ENCODE measurements around the gene AGBL4. TPM values are rescaled to one million over a fixed set of nuclear protein-coding genes. Genes with fewer than 3 reads are reported as not detected.

AGBL4 gene
- total RNA-seq, 2 donors from 2014 or later: not detected

DNA sequence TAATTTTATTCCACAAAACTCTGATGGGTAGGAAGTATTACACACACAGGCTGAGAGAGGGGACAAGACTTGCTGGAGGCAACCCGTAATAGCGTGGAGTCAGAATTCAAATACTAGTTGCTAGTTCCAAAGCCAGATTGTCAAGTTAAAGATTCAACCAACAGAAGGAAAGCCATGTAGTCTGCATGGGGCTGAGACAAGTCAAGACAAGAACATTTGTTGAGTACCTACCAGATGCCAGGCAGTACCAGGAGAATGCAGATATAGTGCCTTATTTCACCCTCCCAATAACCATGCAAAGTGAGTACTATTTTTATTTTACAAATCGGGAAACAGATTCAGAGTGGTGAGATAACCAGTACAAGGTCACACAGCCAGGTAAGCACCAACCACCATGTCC, 1441.3 kb downstream of the AGBL4 start:
- no peak for DNase-seq (ENCODE audit: low spot score)
- no peaks in the 10 kb centered on the region for H3K36me3 ChIP-seq
- H3K4me1 ChIP-seq (ENCODE audit: control insufficient read depth in 1 of 2, low read depth in 2 of 2): peaks cover 0 to 7% of the 10 kb centered on the region in 2 donors
- no peak overlapping the region for H3K27ac ChIP-seq
- no peak for ATAC-seq (ENCODE audit: insufficient number of reproducible peaks, low FRiP score, low read depth)
- no peak for TF ChIP-seq CTCF (IDR thresholded peaks at IDR 0.05)
- H3K4me3 ChIP-seq: no peak overlapping the region
- no peaks in the 10 kb centered on the region for H3K27me3 ChIP-seq (replicated peaks; ENCODE audit: insufficient read depth)
- H3K9me3 ChIP-seq: no peaks in the 10 kb centered on the region

GRCh38 chr1:48581270-48581669, 1442.5 kb downstream of the AGBL4 start:
- peaks cover 0 to 7% of the 10 kb centered on the region in 2 donors for H3K4me1 ChIP-seq (ENCODE audit: control insufficient read depth in 1 of 2, low read depth in 2 of 2)
- H3K36me3 ChIP-seq: no peaks in the 10 kb centered on the region
- ATAC-seq (ENCODE audit: insufficient number of reproducible peaks, low FRiP score, low read depth) (no peak), DNase-seq (ENCODE audit: low spot score) (no peak)
- no peaks in the 10 kb centered on the region for H3K9me3 ChIP-seq
- H3K27ac ChIP-seq: no peak overlapping the region
- H3K4me3 ChIP-seq: no peak overlapping the region
- H3K27me3 ChIP-seq (replicated peaks; ENCODE audit: insufficient read depth): no peaks in the 10 kb centered on the region
- TF ChIP-seq CTCF (IDR thresholded peaks at IDR 0.05): no peak

- Histone ChIP-seq H3K36me3 (no peaks in the 10 kb centered on the region), H3K4me1 (ENCODE audit: control insufficient read depth in 1 of 2, low read depth in 2 of 2) (peaks cover 0 to 4% of the 10 kb centered on the region in 2 donors), H3K4me3 (no peak overlapping the region), H3K9me3 (no peaks in the 10 kb centered on the region), H3K27me3 (replicated peaks; ENCODE audit: insufficient read depth) (no peaks in the 10 kb centered on the region), H3K27ac (no peak overlapping the region)
- DNase-seq (ENCODE audit: low spot score): no peak
- no peak for TF ChIP-seq CTCF (IDR thresholded peaks at IDR 0.05)
- ATAC-seq (ENCODE audit: insufficient number of reproducible peaks, low FRiP score, low read depth): no peak
These were observed 1447.2 kb downstream of the AGBL4 start for GRCh38 chr1:48576565-48576964.

- DNase-seq (ENCODE audit: low spot score) (no peak), ATAC-seq (ENCODE audit: insufficient number of reproducible peaks, low FRiP score, low read depth) (no peak)
- no peaks in the 10 kb centered on the region for H3K9me3 ChIP-seq
- peak; percentile 32 for TF ChIP-seq CTCF (IDR thresholded peaks at IDR 0.05)
- H3K27me3 ChIP-seq (replicated peaks; ENCODE audit: insufficient read depth): no peaks in the 10 kb centered on the region
- no peaks in the 10 kb centered on the region for H3K4me1 ChIP-seq (ENCODE audit: control insufficient read depth in 1 of 2, low read depth in 2 of 2)
- H3K4me3 ChIP-seq: no peak overlapping the region
- H3K36me3 ChIP-seq: no peaks in the 10 kb centered on the region
- H3K27ac ChIP-seq: no peak overlapping the region
These were observed 1451.0 kb downstream of the AGBL4 start for GRCh38 chr1:48572646-48573258.

DNA sequence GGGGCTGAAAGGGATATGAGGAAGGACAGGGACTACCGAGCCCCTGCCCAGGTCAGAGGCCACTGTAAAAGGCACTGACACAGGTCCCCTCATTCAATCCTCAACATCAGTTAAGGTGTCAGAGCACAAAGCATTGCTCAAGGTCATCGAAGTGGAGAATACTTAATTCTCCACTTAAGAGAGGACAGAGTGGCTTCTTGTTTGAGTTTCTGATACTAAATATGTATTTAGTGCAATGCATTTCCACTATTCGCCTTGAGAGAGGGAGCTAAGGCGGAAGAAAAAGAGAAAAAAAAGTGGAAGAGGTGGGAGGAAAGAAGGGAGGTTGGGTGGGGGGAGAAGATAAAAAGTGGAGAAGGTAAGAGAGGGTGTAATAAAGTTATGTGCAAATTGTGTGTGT, 1451.6 kb downstream of the AGBL4 start:
- no peaks in the 10 kb centered on the region for H3K27me3 ChIP-seq (replicated peaks; ENCODE audit: insufficient read depth)
- TF ChIP-seq CTCF (IDR thresholded peaks at IDR 0.05): no peak
- no peak overlapping the region for H3K27ac ChIP-seq
- H3K4me3 ChIP-seq: no peak overlapping the region
- ATAC-seq (ENCODE audit: insufficient number of reproducible peaks, low FRiP score, low read depth) (no peak), DNase-seq (ENCODE audit: low spot score) (no peak)
- H3K36me3 ChIP-seq: no peaks in the 10 kb centered on the region
- no peaks in the 10 kb centered on the region for H3K4me1 ChIP-seq (ENCODE audit: control insufficient read depth in 1 of 2, low read depth in 2 of 2)
- H3K9me3 ChIP-seq: no peaks in the 10 kb centered on the region
